ENCODE measurements around the gene GCGR.
"Not testable (repeated sequence)": the region's sequence is repeated elsewhere in the genome, so short reads cannot be mapped to it uniquely, and the experiment has no call there.

Gene GCGR

DNA sequence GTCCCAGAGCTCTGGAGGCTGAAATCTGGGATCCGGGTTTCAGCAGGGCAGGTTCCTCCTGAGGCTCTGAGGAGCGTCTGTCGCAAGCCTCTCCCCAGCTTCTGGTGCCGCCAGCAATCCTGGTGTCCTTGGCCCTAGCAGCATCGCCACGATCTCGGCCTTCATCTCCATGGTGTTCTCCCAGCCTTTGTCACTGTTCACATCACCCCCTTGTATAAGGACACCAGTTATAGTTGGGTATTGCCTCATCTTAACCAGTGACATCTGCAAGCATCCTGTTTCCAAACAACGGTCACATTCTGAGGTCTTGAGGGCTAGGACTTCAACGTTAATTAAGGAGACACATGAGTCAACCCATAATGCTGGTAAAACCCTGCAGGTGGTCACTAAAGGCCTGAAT lies 33.7 kb downstream of the GCGR start:
- Histone ChIP-seq H3K27me3 (ENCODE audit: insufficient read depth, low read length) (no peaks in the 10 kb centered on the region), H3K36me3 (ENCODE audit: insufficient read depth, low read length) (peaks cover 4% of the 10 kb centered on the region), H2AFZ (ENCODE audit: low read length) (no peak overlapping the region), H3K9me2 (ENCODE audit: low read depth, low read length) (no peaks in the 10 kb centered on the region), H3K27ac (ENCODE audit: low read depth, low read length, poor library complexity, severe bottlenecking) (no peak overlapping the region), H3K4me3 (ENCODE audit: low read depth, low read length, poor library complexity, severe bottlenecking) (no peak overlapping the region), H3K4me2 (ENCODE audit: low read length) (no peak overlapping the region), H3K9me3 (ENCODE audit: low read length) (no peaks in the 10 kb centered on the region), H3F3A (ENCODE audit: insufficient read depth, low read length) (no peaks in the 10 kb centered on the region), H4K20me1 (ENCODE audit: insufficient read depth, low read length) (no peaks in the 10 kb centered on the region), H3K79me2 (ENCODE audit: insufficient read depth, low read length) (no peaks in the 10 kb centered on the region), H3K9ac (ENCODE audit: low read length) (no peak overlapping the region), H3K4me1 (ENCODE audit: insufficient read depth, low read length, severe bottlenecking) (peaks cover 17% of the 10 kb centered on the region)
- no peak for TF ChIP-seq EZH2 (IDR thresholded peaks at IDR 0.05; ENCODE audit: borderline replicate concordance, low read length)
- TF ChIP-seq, protein P1, sequence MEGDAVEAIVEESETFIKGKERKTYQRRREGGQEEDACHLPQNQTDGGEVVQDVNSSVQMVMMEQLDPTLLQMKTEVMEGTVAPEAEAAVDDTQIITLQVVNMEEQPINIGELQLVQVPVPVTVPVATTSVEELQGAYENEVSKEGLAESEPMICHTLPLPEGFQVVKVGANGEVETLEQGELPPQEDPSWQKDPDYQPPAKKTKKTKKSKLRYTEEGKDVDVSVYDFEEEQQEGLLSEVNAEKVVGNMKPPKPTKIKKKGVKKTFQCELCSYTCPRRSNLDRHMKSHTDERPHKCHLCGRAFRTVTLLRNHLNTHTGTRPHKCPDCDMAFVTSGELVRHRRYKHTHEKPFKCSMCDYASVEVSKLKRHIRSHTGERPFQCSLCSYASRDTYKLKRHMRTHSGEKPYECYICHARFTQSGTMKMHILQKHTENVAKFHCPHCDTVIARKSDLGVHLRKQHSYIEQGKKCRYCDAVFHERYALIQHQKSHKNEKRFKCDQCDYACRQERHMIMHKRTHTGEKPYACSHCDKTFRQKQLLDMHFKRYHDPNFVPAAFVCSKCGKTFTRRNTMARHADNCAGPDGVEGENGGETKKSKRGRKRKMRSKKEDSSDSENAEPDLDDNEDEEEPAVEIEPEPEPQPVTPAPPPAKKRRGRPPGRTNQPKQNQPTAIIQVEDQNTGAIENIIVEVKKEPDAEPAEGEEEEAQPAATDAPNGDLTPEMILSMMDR (IDR thresholded peaks at IDR 0.05; ENCODE audit: low read length) = no peak

DNA sequence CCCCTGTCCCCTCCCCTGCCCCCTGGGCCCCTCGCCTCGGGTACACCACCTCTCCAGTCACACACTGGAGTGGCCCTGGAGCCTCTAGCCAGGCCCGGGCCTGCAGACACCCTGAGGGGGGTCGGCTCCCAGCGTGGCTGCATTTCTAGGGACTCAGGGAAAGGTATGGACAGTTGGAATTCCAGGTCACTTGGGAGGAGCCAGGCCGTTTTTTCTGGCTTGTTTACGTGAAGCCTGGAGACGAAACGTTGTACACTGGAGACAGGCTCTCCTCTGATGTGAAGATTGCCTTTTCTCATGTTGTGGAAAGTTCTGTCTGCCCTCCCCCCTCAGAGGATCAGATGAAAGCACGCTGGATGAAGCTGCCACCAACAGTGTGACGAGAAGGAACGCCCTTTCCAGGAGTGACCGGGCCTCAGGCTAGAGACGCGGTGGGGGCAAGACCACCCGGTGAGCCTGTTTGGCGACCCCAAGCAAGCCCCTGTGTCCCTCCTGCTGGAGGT lies 34.9 kb downstream of the GCGR start:
- Histone ChIP-seq H3K27me3 (ENCODE audit: insufficient read depth, low read length) (no peaks in the 10 kb centered on the region), H2AFZ (ENCODE audit: low read length) (no peak overlapping the region), H3K9ac (ENCODE audit: low read length) (no peak overlapping the region), H3K9me3 (ENCODE audit: low read length) (no peaks in the 10 kb centered on the region), H3K4me2 (ENCODE audit: low read length) (no peak overlapping the region), H3K9me2 (ENCODE audit: low read depth, low read length) (no peaks in the 10 kb centered on the region), H3K27ac (ENCODE audit: low read depth, low read length, poor library complexity, severe bottlenecking) (no peak overlapping the region), H3K36me3 (ENCODE audit: insufficient read depth, low read length) (peaks cover 16% of the 10 kb centered on the region), H4K20me1 (ENCODE audit: insufficient read depth, low read length) (no peaks in the 10 kb centered on the region), H3K79me2 (ENCODE audit: insufficient read depth, low read length) (no peaks in the 10 kb centered on the region), H3K4me3 (ENCODE audit: low read depth, low read length, poor library complexity, severe bottlenecking) (no peak overlapping the region), H3F3A (ENCODE audit: insufficient read depth, low read length) (no peaks in the 10 kb centered on the region), H3K4me1 (ENCODE audit: insufficient read depth, low read length, severe bottlenecking) (peaks cover 11% of the 10 kb centered on the region)
- no peak for TF ChIP-seq EZH2 (IDR thresholded peaks at IDR 0.05; ENCODE audit: borderline replicate concordance, low read length)
- TF ChIP-seq, protein P1 (IDR thresholded peaks at IDR 0.05; ENCODE audit: low read length) = no peak

DNA sequence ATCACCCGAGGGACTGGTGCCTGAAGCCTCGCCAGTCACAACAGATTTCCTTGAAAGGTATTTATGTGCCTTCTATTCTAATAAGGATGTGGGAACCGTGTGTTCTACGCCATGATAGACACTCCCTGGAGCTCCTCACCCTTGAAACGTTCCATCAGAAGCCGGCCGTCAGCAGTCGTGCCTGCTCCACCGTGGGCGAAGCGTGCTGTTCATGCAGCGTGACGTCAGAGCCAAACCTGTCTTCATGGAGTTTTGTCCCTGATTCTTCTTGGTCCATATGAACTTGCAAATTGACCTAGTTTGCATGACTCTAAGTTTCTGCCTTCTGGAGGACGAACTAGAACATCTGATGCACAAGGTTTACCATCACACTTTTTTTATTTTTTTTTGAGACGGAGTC lies 35.4 kb downstream of the GCGR start:
- Histone ChIP-seq H4K20me1 (ENCODE audit: insufficient read depth, low read length) (no peaks in the 10 kb centered on the region), H3K36me3 (ENCODE audit: insufficient read depth, low read length) (peaks cover 21% of the 10 kb centered on the region), H3K27me3 (ENCODE audit: insufficient read depth, low read length) (no peaks in the 10 kb centered on the region), H3F3A (ENCODE audit: insufficient read depth, low read length) (no peaks in the 10 kb centered on the region), H3K9me2 (ENCODE audit: low read depth, low read length) (no peaks in the 10 kb centered on the region), H3K4me1 (ENCODE audit: insufficient read depth, low read length, severe bottlenecking) (peaks cover 6% of the 10 kb centered on the region), H3K27ac (ENCODE audit: low read depth, low read length, poor library complexity, severe bottlenecking) (no peak overlapping the region), H3K4me3 (ENCODE audit: low read depth, low read length, poor library complexity, severe bottlenecking) (no peak overlapping the region), H3K79me2 (ENCODE audit: insufficient read depth, low read length) (no peaks in the 10 kb centered on the region), H2AFZ (ENCODE audit: low read length) (no peak overlapping the region), H3K4me2 (ENCODE audit: low read length) (no peak overlapping the region), H3K9me3 (ENCODE audit: low read length) (no peaks in the 10 kb centered on the region), H3K9ac (ENCODE audit: low read length) (no peak overlapping the region)
- no peak for TF ChIP-seq EZH2 (IDR thresholded peaks at IDR 0.05; ENCODE audit: borderline replicate concordance, low read length)
- TF ChIP-seq, protein P1 (IDR thresholded peaks at IDR 0.05; ENCODE audit: low read length) = no peak

DNA sequence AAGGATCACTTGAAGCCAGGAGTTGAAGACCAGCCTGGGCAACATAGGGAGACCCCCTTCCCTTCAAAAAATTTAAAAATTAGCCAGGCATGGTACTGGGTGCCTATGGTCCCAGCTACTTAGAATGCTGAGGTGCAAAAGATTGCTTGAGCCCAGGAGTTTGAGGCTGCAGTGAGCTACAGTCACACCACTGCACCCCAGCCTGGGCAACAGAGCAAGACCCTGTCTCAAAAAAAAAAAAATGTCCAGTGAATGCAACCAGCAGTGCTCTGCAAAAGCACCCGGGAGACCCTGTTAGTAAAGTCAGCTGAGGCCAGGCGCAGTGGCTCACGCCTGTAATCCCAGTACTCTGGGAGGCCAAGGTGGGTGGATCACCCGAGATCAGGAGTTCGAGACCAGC lies 36.1 kb downstream of the GCGR start:
- H3K79me2 ChIP-seq (ENCODE audit: insufficient read depth, low read length); H3K9me2 ChIP-seq (ENCODE audit: low read depth, low read length); H3K4me1 ChIP-seq (ENCODE audit: insufficient read depth, low read length, severe bottlenecking); H3K9me3 ChIP-seq (ENCODE audit: low read length); H3K27me3 ChIP-seq (ENCODE audit: insufficient read depth, low read length); H3K9ac ChIP-seq (ENCODE audit: low read length); H3K27ac ChIP-seq (ENCODE audit: low read depth, low read length, poor library complexity, severe bottlenecking); H4K20me1 ChIP-seq (ENCODE audit: insufficient read depth, low read length); H3K4me2 ChIP-seq (ENCODE audit: low read length); H3F3A ChIP-seq (ENCODE audit: insufficient read depth, low read length); H2AFZ ChIP-seq (ENCODE audit: low read length); H3K4me3 ChIP-seq (ENCODE audit: low read depth, low read length, poor library complexity, severe bottlenecking): not testable (repeated sequence)
- H3K36me3 ChIP-seq (ENCODE audit: insufficient read depth, low read length) = peaks cover 28% of the 10 kb centered on the region

Measured in OCI-LY1 (cell line).